Mononuclear cell (primary cell): ENCODE results near the gene MARCO. TPM values are rescaled to one million over a fixed set of nuclear protein-coding genes. Genes with fewer than 3 reads are reported as not detected.
"Not testable (repeated sequence)": the region's sequence is repeated elsewhere in the genome, so short reads cannot be mapped to it uniquely, and the experiment has no call there.

ENCODE experiments used
- H3K27me3 ChIP-seq: 2 replicates; pipeline ENCODE4 v1.6.0; 2011; ENCODE audit warnings: low read length, control low read depth; ENCODE audit not compliant: insufficient read depth
- H3K4me1 ChIP-seq: 2 replicates; pipeline ENCODE4 v1.5.1; 2011; ENCODE audit warnings: mild to moderate bottlenecking, low read length, control low read depth; ENCODE audit not compliant: insufficient read depth
- H3K4me3 ChIP-seq: 2 replicates; pipeline ENCODE4 v1.5.1; 2011; ENCODE audit warnings: mild to moderate bottlenecking, low read length, moderate library complexity
- H3K9me3 ChIP-seq: 2 replicates; pipeline ENCODE4 v1.5.1; 2011; ENCODE audit warnings: low read depth, mild to moderate bottlenecking, control low read depth, low read length
- total RNA-seq: library from RNA; depleted of rRNA; stranded (reverse); fragments of >200 nt; gene quantifications from one replicate; pipeline ENCODE4 v1.2.3, GENCODE V29; 2012

Gene MARCO
- total RNA-seq, 1 donor: 5.8 TPM

DNA sequence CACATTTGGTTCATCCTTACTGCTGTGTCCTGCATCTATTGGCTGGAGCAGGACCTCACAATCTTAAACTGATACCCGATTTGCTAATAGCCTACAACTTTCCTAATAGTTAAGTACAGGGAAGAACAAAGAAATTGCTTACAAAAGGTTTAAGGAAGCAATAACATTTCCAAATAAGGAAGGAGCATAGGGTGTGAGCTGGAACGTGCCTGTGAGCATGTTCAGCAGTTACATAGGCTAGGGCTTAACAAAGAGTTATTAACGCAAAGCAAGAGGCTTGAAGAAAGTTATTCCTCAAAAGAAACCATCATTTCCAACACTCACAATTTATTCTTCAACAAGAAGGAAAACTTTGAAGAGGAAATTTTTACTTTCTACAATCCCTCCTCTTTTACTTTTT, 6.3 kb downstream of the MARCO start:
- H3K4me3 ChIP-seq, H3K27me3 ChIP-seq, H3K9me3 ChIP-seq: not testable (repeated sequence)
- H3K4me1 ChIP-seq: peaks cover 63% of the 10 kb centered on the region

DNA sequence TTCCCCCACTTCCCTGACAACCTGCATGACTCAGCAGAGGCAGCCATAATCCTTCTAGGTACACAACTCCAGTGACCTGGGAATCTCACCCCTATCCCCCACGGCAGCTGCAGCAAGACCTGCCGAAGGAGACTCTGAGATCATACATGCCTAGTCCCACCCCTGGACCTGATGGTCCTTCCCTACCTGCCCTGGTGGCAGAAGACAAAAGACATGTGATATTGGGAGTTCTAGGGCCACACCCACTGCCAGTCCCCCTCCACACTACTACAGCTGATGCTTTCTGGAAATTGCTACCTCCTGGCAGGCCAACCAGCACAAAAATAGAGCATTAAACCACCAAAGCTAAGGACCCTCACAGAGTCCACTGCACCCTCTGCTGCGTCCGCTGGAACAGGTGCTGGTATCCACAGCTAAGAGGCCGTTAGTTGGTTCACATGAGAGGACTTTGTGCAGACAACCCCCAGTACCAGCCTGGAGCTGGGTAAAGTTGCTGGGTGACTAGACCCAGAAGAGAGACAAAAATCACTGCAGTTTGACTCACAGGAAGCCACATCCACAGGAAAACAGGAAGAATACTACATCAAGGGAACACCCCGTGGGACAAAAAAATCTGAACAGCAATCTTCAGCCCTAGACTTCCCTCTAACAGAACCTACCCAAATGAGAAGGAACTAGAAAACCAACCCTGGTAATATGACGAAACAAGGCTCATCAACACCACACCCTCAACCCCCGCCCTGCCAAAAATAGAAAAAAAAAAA, 12.5 kb downstream of the MARCO start:
- Histone ChIP-seq H3K4me1 (peaks cover 65% of the 10 kb centered on the region), H3K4me3 (no peak overlapping the region), H3K27me3 (peaks cover 3% of the 10 kb centered on the region), H3K9me3 (no peaks in the 10 kb centered on the region)

DNA sequence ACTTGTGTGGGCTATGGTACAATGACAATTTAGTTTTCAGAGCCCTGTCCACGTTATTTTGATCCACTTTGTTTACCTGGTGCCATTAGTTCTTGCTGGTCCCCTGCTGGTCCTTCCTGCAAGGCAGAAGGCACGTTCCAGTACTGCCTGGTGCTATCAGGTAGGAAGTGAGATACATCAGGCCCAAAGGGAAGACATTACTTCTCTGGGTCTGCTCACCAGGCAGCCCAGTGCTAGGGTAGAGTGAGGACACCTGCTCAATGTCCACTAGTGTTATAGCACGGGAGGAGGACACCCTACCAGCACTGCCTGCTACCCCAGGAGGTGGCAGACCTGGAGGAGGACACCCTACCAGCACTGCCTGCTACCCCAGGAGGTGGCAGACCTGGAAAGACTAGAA, 23.7 kb downstream of the MARCO start:
- H3K4me3 ChIP-seq: no peak overlapping the region
- H3K9me3 ChIP-seq: no peaks in the 10 kb centered on the region
- H3K4me1 ChIP-seq: peaks cover 35% of the 10 kb centered on the region
- H3K27me3 ChIP-seq: no peaks in the 10 kb centered on the region

DNA sequence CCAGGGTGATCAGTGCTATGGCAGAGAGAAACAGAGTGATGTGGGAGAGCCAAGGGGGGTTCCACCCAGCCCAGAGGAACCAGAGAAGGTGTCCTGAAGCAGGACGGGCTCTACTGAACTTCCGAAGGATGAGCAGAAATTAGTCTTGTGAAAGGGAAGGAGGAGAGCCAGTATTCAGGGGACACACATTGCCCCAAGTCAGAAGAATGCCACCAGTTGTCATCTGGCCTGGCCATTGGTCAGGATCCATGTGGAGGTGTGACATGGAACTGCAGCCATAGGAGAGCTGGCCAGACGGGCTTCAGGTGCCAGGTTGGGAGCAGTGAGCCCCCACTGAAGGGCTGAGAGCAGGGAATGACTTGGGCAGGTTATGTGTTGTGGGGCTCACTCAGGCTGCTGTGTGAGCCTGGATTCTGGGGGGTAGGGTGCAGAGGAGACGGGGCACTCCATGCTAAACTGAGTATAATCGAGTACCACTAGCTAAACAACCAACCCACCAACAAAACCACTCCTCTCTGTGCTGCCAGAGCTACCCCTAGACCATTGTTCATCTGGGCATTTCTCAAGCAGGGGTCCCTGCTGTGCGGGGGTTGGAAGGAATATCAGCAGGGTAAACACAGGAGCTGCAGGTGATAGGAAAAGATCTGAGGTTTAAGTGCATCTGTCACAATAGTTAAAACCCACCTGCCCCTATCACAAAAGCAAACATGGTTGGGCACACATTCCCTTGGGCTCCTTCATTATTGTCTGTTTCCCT, 25.3 kb downstream of the MARCO start:
- peaks cover 50% of the 10 kb centered on the region for H3K4me1 ChIP-seq

GRCh38 chr2:118968042-118968441, 26.0 kb downstream of the MARCO start:
- no peaks in the 10 kb centered on the region for H3K9me3 ChIP-seq
- peaks cover 58% of the 10 kb centered on the region for H3K4me1 ChIP-seq
- no peak overlapping the region for H3K4me3 ChIP-seq
- no peaks in the 10 kb centered on the region for H3K27me3 ChIP-seq

More for the DNA sequence above, 25.3 kb downstream of the MARCO start:
- H3K9me3 ChIP-seq: no peaks in the 10 kb centered on the region
- H3K4me3 ChIP-seq: no peak overlapping the region
- no peaks in the 10 kb centered on the region for H3K27me3 ChIP-seq

DNA sequence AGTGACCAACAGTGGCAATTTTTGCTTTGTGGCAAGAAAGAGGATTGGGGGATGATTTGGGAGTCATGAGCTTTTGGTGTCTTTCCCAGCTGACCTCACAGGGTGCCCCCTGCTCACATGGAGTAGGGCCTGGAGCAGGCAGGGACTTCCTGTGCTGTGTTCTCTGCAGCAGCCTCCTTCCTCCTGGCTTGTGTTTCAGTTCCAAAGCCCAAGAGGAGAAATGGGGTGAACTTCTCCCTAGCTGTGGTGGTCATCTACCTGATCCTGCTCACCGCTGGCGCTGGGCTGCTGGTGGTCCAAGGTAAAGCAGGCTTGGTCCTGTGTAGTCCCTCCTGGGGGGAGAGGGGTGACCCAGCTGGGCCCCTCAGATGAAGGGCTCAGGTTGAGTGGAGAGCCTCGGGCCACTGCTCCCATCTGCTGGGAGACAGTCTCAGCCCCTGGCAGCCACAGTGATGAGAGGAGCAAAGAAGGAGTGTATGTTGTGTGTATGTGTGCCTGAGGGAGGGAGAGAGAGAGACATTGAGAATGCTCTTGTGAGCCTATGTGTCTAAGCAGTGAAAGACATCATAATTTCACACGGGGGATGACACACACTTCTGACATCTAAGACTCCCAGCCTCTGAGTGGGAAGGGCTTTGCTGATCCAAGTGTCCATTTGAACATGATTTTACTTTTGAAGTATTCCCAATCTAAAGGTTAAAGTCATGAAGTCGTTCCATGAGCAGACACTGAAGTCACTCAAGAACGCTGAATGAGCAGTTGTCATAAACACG, 27.2 kb downstream of the MARCO start:
- Histone ChIP-seq H3K9me3 (no peaks in the 10 kb centered on the region), H3K4me3 (no peak overlapping the region), H3K4me1 (peaks cover 69% of the 10 kb centered on the region), H3K27me3 (no peaks in the 10 kb centered on the region)

DNA sequence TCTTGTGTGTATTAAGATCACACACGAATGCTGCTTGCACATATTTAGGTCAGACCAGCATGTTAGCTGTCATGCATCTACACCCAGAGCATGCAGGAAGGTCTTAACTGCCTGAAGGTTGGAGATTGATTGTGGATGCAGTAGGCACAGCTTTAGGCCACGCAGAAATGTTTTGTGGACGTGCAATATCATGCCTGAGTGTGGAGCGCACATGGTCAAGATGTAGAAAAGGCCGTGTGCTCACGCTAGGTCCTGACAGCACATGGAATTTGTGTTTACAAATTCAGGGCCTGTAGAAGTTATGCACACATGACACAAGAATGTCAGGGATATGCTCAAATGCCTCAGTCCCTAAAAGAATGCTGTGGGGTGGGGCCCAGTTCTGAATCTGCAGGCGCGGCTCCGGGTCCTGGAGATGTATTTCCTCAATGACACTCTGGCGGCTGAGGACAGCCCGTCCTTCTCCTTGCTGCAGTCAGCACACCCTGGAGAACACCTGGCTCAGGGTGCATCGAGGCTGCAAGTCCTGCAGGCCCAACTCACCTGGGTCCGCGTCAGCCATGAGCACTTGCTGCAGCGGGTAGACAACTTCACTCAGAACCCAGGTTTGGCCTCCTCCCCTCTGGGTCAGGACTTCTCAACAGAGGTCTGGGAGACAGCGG, 27.9 kb downstream of the MARCO start:
- Histone ChIP-seq H3K4me1 (peaks cover 76% of the 10 kb centered on the region), H3K9me3 (no peaks in the 10 kb centered on the region), H3K27me3 (no peaks in the 10 kb centered on the region), H3K4me3 (no peak overlapping the region)

DNA sequence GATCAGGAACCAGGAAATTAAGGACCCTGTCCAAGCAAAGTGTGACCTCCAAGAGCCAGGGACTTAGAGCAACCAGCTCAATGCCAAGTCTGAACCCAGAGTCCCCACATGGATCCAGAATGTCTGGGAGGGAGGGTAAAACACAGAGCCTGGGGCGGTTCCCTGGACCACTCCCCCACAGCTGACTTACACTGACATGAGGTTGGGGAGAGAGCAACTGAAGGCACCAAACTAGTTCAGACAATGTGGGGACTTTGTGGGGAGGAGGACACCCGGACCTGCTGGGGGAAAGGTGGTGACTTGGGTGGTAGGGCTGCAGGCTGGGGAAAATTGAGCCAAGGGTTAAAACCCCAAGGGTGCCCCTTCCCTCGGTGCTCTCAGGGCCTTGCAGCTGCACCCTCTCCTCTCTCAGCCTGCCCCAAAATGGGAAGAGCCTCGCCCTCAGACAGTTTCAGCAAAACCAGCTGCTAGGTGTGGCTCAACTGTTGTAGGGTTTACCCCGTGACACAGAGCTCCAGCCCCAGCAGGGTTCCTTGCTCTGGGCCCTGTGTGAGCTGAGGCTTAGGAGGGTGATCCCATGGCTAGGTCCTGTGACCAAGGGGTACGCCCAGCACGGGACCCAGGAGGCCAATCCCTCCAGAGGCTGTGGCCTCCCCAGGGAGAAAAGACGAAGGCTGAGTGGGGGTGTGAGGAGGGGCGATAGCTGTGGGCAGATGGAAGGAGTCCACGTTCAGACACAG, 28.6 kb downstream of the MARCO start:
- no peaks in the 10 kb centered on the region for H3K9me3 ChIP-seq
- H3K4me3 ChIP-seq: no peak overlapping the region
- H3K4me1 ChIP-seq: peaks cover 78% of the 10 kb centered on the region
- H3K27me3 ChIP-seq: no peaks in the 10 kb centered on the region

DNA sequence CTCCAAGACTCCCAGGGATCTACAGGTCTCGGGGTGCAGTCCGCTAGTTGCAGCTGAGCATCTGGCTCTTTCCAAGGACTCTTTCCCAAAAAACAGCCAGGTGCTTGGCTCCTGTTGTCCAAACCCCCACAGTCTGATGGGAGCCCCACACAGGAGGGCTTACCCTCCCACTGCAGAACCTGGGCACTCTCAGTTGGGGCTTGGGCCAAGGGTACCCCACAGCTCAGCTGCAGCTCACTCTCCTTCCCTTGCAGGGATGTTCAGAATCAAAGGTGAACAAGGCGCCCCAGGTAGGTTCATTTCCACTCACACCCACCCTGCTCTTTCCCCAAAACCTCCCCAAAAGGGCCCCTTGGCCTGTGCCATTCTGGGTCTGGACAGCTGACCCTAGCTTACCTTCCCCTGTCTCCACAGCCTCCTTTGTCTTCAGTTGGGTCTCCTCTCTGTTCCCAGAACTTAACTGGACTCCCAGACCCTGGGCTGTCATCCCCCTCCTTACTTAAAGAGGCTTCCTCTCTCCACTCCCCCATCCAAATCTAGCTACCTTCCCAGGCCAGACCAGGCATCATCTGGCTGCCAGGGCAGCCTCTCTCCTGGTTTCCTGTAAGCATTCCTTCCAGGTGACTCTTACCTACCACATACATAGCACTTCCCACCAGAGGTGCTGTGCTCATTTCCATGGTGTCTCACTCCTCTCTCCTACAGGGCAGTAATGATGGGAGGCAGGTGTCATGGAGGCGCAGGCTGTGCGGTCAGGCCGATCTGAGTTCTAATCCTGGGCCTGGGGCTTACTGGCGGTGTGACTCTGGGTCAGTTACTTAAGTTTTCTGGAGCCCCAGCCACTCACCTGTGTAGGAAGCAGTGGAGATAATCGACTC, 29.5 kb downstream of the MARCO start:
- no peak overlapping the region for H3K4me3 ChIP-seq
- H3K4me1 ChIP-seq: peaks cover 78% of the 10 kb centered on the region
- no peaks in the 10 kb centered on the region for H3K9me3 ChIP-seq
- no peaks in the 10 kb centered on the region for H3K27me3 ChIP-seq

GRCh38 chr2:118973542-118973951, 31.6 kb downstream of the MARCO start:
- no peaks in the 10 kb centered on the region for H3K9me3 ChIP-seq
- no peaks in the 10 kb centered on the region for H3K27me3 ChIP-seq
- H3K4me1 ChIP-seq: peaks cover 65% of the 10 kb centered on the region
- H3K4me3 ChIP-seq: no peak overlapping the region

DNA sequence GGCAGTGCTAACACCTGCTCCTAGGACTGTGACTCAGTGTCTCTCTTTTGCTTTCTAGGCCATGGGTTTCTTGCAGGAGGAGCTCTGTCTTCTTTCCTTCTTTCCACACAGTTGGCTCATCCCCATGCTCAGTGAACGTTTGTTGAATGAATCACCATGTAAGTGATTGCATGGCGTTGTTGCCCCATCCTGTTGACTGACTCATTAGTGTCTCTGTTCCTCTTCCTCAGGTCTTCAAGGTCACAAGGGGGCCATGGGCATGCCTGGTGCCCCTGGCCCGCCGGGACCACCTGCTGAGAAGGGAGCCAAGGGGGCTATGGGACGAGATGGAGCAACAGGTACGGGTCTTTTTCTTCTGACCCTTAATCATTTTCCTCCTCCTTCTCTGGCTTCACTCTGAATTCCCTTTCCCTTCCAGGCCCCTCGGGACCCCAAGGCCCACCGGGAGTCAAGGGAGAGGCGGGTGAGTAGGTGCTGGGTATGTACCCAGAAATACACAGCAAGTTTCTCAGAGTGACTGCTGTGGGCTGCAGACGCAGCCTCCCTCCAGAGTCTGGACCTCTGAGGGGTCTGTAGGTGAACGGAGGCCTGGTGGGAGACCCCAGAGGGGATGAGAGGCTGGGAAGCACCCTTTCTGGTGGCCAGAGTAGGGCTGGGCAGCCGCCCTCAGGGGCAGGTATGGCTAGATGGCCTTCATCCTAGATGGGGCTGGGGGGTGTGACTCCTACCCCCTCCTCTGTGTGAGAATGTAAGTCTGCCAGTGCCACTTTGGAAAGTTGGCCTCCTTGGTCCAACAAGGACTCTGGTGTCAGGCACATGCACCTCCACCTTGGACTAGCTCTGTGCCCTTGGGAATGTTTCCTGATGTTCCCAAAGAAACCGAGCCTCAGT, 32.4 kb downstream of the MARCO start:
- no peaks in the 10 kb centered on the region for H3K9me3 ChIP-seq
- no peak overlapping the region for H3K4me3 ChIP-seq
- H3K27me3 ChIP-seq: no peaks in the 10 kb centered on the region
- peaks cover 57% of the 10 kb centered on the region for H3K4me1 ChIP-seq

DNA sequence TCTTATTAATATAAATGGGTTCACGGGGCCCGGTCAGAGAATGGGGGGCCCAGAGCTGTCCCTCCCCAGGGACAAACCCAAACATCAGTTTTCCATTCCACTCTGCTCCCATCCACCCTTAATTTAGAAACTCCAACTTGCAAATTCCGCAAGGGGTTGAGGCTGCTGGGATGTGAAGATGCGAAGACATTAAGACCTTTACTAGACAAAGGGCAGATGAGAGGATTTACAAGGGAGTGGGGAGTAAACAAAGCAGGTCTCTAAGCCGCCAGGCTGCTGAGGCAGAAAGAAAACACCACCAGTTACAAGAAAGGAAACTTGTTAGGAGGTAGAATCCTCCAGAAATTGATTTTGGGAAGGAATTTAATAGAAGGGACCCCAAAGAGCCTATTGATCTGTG, 33.1 kb downstream of the MARCO start:
- Histone ChIP-seq H3K4me3 (no peak overlapping the region), H3K27me3 (no peaks in the 10 kb centered on the region), H3K9me3 (no peaks in the 10 kb centered on the region), H3K4me1 (peaks cover 49% of the 10 kb centered on the region)

DNA sequence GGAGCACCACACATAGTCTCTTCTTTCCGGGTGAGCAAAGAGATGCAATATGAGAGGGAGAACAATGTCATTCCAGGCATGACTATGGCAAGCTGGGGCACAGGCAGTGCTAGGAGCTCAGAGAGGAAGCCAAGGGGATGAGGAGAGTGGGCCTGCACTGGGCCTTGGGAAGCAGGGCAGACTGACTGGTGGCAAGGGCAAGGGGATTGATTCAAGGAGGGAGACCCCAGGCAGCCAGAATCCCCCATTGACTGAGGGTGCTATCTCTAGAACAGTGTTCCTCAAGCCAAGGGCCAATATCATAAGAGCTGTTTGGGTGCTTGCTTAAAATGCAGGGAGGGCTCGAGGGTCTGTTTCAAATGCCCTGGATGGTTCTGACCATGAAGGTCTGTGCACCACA, 36.1 kb downstream of the MARCO start:
- H3K9me3 ChIP-seq: no peaks in the 10 kb centered on the region
- H3K27me3 ChIP-seq: no peaks in the 10 kb centered on the region
- no peak overlapping the region for H3K4me3 ChIP-seq
- peaks cover 20% of the 10 kb centered on the region for H3K4me1 ChIP-seq
